ENCODE data around the gene FBRSL1. TPM values are rescaled to one million over a fixed set of nuclear protein-coding genes. Genes with fewer than 3 reads are reported as not detected.

Gene FBRSL1
- total and polyA plus RNA-seq, 2 of the 8 experiments (the other 6 are each of a cell fraction or from before 2014, with no cell fraction given) = 18.4 to 109 TPM

- TF ChIP-seq CHD7 (IDR thresholded peaks at IDR 0.05; ENCODE audit: insufficient replicate concordance, low read length) = no peak
- no peak for TF ChIP-seq BRCA1 (IDR thresholded peaks at IDR 0.05; ENCODE audit: low read depth, low read length)
- no peak for TF ChIP-seq PHF8 (conservative IDR thresholded peaks at IDR 0.05; ENCODE audit: low read depth, low read length)
- TF ChIP-seq CTBP2 (IDR thresholded peaks at IDR 0.05; ENCODE audit: borderline replicate concordance, insufficient read depth, insufficient read length, low read length) = no peak
- no peak for TF ChIP-seq SIRT6 (IDR thresholded peaks at IDR 0.05; ENCODE audit: low read length)
- TF ChIP-seq SRF (IDR thresholded peaks at IDR 0.05; ENCODE audit: low read depth, low read length) = no peak
- no peak for TF ChIP-seq EP300 (IDR thresholded peaks at IDR 0.05; ENCODE audit: borderline replicate concordance in 1 of 2, low read depth in 2 of 2, low read length in 2 of 2)
- no peak for TF ChIP-seq RXRA (IDR thresholded peaks at IDR 0.05; ENCODE audit: insufficient read depth, low read depth, low read length)
These were observed 39.3 kb downstream of the FBRSL1 start (continued) for GRCh38 chr12:132529156-132529839.
